Fibroblast of villous mesenchyme (primary cell): ENCODE measurements around the gene NBPF14. TPM values are rescaled to one million over a fixed set of nuclear protein-coding genes. Genes with fewer than 3 reads are reported as not detected.
A peak's percentile ranks its signal among the peaks of the same experiment; 100 is the strongest.
"Not testable (repeated sequence)": the region's sequence is repeated elsewhere in the genome, so short reads cannot be mapped to it uniquely, and the experiment has no call there.

Source experiments
- DNase-seq: peaks from one replicate; pipeline ENCODE4 v3.0.0-alpha.2; 2010; ENCODE audit warnings: low read depth
- H3K4me3 ChIP-seq: 2 replicates; pipeline ENCODE4 v1.5.1; 2011; ENCODE audit warnings: low read depth, mild to moderate bottlenecking, low read length
- total RNA-seq: library from RNA; depleted of rRNA; stranded (reverse); fragments of >200 nt; gene quantifications from 2 replicates; pipeline ENCODE4 v1.2.3, GENCODE V29; 2012

Gene NBPF14, protein sequence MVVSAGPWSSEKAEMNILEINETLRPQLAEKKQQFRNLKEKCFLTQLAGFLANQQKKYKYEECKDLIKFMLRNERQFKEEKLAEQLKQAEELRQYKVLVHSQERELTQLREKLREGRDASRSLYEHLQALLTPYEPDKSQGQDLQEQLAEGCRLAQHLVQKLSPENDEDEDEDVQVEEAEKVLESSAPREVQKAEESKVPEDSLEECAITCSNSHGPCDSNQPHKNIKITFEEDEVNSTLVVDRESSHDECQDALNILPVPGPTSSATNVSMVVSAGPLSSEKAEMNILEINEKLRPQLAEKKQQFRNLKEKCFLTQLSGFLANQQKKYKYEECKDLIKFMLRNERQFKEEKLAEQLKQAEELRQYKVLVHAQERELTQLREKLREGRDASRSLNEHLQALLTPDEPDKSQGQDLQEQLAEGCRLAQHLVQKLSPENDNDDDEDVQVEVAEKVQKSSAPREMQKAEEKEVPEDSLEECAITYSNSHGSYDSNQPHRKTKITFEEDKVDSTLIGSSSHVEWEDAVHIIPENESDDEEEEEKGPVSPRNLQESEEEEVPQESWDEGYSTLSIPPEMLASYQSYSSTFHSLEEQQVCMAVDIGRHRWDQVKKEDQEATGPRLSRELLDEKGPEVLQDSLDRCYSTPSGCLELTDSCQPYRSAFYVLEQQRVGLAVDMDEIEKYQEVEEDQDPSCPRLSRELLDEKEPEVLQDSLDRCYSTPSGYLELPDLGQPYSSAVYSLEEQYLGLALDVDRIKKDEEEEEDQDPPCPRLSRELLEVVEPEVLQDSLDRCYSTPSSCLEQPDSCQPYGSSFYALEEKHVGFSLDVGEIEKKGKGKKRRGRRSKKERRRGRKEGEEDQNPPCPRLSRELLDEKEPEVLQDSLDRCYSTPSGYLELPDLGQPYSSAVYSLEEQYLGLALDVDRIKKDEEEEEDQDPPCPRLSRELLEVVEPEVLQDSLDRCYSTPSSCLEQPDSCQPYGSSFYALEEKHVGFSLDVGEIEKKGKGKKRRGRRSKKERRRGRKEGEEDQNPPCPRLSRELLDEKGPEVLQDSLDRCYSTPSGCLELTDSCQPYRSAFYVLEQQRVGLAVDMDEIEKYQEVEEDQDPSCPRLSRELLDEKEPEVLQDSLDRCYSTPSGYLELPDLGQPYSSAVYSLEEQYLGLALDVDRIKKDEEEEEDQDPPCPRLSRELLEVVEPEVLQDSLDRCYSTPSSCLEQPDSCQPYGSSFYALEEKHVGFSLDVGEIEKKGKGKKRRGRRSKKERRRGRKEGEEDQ (N-terminal part only)
- 15.5 and 22.9 TPM in 2 replicates for total RNA-seq

DNA sequence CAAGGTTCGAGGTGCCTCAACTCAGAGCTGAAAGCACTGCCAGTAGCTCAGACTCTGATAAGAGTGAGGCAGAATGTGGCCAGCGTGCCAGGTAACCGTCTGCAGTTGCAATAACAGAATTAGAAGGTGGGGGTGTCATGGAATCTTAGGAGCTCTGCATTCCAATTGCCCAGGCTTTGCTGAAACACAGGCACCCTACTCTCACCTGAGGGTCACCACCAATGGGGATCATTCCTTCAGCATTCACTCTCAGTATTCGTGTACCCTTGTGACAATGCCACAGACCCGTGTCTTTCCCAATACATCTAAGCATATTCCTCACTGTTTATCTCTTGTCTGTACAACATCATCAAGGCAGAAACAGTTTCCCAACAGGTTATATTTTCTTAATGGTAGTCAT lies at the start of gene NBPF14:
Gene NBPF14, minus strand, starts transcription at position 101 of the 400 bp plus-strand sequence. CDS start 294 bp downstream, outside the sequence.
- H3K4me3 ChIP-seq, DNase-seq: not testable (repeated sequence)

DNA sequence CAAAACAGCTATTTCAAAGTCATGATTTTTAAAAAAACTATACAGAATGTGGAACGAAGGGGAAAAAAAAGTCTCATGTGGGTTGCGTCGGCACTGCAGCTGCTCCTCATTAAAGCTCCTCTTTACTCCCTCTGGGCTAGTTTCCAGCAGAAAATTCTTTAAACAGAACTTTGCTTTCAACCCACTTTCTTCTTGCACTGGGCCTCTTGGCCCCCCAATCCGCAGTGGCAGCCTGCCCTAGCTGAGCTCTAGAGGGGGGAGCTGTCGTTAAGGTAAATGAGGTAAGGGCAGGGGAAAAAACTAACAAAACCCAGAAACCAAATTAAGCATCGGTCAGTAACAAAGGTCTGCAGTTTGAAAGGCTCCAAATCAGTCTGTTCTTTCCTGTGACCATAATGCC lies 29.6 kb upstream of the NBPF14 start:
- not testable (repeated sequence) for H3K4me3 ChIP-seq, DNase-seq

DNA sequence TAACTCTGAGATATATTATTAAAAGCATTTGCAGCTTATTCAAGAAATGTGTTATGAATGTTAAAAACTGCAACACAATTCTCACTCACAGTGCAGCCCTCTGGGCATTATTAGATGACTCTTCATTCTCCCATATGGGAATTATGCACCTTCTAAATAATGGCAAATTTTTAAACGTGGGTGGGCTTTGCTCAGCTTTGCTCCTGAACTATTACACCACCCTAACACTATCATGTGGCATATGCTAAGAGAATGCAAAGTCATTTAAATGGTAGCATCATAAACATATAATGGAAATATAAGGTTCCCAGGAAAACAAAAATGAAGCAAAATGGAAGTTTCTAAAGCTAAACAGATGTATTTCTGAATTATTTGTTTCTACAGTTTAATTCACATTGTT lies 22.4 kb upstream of the NBPF14 start:
- H3K4me3 ChIP-seq = not testable (repeated sequence)

DNA sequence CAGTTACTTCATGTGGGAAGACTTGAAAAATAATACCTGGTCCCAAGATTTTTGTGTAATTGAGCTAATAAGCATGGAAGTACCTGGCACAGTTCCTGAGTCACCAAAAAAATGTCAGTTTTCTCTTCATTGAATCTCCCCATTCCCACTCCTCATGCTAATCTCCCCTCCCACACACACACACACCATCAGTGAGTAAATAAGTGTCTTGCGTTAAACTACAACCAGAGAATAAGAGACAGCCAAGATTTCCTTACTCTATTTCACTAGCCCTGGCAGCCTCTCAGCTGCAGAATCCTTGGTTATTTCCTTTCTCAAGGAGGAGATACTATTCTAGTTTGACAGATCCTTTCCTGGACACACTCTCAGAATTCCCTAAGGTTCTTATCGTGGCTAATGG lies 9.5 kb upstream of the NBPF14 start:
- not testable (repeated sequence) for DNase-seq, H3K4me3 ChIP-seq

More for the DNA sequence above, 22.4 kb upstream of the NBPF14 start:
- DNase-seq = not testable (repeated sequence)

DNA sequence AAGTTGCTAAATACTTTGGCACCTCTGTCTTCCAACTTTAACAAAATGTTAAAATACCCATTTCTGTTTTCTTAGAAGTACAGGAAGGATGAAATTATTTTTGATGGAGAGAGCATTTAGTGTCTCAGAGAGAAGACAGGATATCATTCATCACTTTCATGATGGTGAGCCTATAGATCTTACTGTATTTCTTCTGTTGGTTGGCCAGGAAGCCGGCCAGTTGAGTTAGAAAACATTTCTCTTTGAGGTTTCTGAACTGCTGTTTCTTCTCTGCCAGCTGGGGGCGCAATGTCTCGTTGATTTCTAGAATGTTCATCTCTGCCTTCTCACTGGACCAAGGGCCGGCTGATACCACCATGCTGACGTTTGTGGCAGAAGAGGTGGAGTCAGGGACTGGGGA lies 451 bp downstream of the NBPF14 start:
- not testable (repeated sequence) for H3K4me3 ChIP-seq, DNase-seq

DNA sequence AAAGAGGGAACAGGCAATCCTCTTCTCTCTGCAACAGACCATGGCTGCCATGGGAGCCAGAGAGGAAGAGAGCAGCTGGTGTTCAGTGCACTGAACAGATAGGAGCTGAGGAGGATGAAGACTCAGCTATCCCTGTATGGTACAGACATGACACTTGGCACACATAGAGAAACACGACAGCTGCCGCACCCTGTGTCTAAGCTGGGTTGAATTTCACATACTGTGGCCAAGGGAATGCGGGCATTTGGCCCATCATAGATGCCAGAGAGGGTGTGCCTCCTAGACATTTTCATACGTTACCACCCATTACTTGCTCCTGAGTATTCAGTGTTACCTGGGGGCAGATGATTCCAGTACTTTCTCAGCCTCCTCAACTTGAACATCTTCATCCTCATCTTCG lies 4.7 kb downstream of the NBPF14 start:
- not testable (repeated sequence) for H3K4me3 ChIP-seq, DNase-seq

DNA sequence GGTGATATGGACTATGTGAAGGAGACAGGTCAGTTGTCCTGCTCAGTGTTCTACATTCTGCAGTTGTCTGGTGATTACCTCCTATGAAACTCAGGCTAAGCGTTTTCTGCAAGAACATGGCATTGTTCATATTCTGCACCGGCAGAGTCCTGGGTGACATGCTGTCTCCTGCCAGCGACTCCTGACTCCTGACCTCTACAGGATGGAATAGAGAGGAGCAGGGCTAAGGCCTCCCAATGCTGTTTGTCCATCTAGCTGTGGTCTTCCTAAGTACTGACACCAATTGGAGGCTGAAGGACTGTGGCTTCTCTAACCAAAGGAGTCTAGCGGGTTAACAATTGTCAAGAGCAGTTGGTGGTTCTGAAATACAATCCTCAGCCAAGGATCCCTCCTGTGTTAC lies 63.7 kb downstream of the NBPF14 start:
- not testable (repeated sequence) for DNase-seq, H3K4me3 ChIP-seq

DNA sequence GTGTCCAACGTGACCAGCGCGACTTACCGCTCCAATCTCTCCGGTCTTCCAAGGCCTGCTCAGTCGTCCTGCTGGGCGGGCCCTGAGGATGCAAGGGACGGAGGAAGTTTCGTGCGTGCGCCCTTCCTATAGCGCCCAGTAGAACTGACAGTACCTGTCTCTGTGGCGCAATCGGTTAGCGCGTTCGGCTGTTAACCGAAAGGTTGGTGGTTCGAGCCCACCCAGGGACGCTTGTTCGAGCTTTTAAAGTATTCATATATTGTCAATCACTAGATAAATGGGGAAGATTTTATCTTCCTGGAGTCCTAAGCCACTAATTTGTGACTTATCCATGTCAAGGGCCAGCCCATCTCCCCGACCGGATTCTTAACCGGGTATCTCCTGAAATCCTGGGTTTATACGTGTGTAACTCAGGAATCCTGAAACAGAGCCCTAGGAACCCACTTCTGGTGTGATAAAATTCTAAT lies 66.7 kb downstream of the NBPF14 start:
- peak; percentile 41 for DNase-seq

DNA sequence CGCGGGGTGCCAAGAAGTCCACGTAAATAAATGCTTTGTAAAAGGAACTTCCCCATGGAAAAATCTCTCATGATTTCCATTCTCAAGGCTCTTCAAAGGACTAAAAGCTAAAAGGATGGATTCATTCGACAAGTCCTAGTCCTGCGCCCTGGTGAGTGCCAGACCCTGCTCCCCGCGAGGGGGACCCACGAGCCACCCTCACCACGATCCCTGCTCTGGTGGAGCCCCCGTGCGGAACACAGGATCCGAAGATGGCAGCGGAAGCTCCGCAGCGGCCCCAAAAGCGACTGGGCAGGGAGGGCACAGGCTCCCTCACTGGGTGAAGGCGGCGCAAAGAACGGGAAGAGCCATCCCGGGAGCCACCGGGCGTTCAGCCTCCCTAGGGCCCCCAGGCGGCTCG lies 67.2 kb downstream of the NBPF14 start:
- H3K4me3 ChIP-seq, DNase-seq: not testable (repeated sequence)

More for the DNA sequence above, 66.7 kb downstream of the NBPF14 start:
- peak overlapping the region; percentile 25 for H3K4me3 ChIP-seq

DNA sequence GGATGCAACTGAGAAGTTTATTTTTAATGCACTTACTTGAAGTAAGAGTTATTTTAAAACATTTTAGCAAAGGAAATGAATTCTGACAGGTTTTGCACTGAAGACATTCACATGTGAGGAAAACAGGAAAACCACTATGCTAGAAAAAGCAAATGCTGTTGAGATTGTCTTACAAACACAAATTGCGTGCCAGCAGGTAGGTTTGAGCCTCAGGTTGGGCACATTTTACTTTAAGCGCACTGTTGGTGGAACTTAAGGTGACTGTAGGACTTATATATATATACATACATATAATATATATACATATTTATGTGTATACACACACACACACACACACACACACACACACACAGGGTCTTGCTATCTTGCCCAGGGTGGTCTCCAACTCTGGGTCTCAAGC lies 69.2 kb downstream of the NBPF14 start:
- not testable (repeated sequence) for DNase-seq, H3K4me3 ChIP-seq

DNA sequence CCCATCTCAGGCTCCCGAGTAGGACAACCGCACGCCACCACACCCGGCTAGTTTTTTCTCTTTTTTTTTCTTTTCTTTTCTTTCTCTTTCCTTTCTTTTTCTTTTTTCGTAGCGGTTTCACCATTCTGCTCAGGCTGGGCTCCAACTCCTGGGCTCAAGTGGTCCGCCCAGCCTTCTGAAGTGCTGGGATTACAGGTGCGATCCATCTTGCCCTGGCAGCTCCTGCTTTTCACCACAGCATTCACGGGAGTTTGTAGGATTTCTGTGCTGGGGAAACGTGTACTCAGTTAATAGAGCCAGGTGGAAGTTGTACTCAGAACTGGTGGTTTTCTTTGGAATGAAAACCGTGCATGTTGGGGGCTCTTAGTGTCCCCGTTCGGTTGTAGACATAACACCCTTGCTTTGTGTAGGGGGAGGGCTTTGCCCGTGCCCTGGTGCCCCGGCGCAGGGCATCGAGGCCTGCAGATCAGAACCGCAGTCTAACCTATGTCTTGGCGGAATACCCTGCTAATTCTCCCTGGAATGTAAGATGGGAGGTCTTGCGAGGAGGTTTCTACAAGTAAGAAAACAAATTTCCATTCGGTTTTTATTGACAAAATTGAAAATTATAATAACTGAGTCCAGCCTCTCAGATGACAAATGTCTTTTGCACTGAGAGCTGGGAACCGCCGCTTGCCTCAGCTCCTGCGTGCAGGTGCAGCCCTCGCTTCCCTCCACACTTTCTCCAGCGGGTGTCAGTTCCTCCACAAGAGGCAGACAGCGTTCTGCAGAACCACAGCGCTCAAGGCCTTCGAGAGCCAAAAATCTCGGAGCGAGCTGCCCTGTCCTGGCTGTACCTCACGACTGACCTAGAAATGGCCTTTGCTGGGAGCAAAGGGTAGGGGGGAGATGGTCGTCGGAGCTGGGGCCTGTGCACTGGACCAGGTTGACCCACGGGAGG lies 72.3 kb downstream of the NBPF14 start:
- peak overlapping the region; percentile 50 for H3K4me3 ChIP-seq
- DNase-seq = not testable (repeated sequence)

DNA sequence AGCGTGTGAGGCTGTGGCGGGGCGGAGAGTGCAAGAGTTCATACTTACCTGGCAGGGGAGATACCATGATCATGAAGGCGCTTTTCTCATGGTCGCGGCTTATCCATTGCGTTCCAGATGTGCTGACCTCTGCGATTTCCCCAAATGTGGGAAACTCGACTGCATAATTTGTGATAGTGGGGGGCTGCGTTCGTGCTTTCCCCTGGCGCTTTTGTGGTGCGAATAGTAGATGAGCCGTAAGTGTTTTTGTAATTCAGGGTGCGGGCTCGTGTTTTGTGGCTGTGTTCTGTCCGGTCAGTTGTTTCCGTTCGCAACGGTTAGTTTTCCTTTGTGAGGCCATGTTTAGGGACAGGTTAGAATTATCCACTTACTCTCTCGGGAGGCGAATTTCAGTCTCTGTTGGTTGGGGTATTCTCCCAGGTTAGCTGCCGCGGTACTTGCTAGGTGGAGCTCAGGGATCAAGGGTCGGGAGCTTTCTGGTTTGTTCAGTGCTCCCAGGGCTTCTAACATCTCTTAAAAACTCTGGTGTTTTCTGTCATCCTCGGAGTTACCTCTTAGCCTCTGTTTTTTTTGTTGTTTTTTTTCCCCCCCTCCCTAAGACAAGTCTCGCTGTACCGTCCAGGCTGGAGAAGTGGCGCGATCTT lies 73.1 kb downstream of the NBPF14 start:
- H3K4me3 ChIP-seq = peak overlapping the region; percentile 50
- peak; percentile 99 for DNase-seq

DNA sequence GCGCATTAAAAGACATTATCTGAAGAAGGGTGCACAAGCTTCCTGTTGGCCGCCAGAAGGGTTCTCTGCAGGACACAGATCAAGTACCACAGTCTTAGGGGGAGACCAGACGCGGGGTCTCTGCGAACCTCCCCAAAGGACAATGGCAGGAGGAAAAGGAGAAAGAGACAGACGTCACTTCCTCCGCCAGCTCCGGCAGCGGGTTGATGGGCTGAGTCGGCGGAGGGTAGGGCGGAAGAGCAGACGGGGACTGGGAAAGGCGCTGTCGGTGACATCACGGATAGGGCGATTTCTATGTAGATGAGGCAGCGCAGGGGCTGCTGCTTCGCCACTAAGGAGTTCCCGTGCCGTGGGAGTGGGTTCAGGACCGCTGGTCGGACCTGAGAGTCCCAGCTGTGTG lies 73.7 kb downstream of the NBPF14 start:
- peak; percentile 90 for DNase-seq
- peak overlapping the region; percentile 50 for H3K4me3 ChIP-seq

DNA sequence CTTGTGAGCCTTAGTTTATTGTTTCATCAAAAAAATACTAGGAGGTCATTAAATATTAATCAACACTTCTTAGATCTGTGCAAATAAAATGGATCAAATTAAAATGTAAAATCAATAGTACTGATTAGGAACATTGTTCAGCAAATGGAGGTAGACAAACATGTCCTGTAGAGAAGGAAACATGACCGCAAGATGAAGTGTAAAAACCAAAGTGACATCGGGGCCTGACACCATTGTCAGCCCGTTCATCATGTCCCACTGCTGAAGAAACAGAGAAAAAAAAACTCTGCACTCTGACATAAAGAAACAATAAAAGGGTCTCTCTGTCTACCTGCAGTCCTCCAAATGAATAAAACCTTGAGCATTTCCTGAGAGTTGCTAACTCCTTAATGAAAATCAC lies 81.5 kb downstream of the NBPF14 start:
- not testable (repeated sequence) for H3K4me3 ChIP-seq, DNase-seq

DNA sequence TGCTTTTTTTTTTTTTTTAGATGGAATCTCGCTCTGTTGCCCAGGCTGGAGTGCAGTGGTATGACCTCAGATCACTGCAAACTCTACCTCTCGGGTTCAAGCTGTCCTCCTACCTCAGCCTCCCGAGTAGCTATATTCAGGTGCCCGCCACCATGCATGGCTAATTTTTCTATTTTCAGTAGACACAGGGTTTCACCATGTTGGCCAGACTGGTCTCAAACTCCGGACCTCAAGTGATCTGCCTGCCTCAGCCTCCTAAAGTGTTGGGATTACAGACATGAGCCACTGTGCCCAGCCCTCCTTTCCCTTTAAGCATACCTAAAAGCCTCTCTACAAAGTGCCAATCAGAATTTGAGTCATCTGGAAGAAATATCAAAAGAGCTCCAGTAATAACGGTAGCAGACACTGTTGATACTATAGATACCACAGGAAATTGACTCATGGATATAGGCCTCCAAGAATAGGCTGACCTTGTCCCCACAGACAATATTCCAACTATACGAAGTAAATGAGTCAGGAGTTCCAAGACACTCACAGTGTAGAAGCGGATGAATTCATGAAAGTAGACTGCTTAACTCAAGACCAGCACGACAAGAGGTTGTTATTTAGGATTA lies 83.1 kb downstream of the NBPF14 start:
- DNase-seq = peak; percentile 20
- H3K4me3 ChIP-seq = not testable (repeated sequence)

DNA sequence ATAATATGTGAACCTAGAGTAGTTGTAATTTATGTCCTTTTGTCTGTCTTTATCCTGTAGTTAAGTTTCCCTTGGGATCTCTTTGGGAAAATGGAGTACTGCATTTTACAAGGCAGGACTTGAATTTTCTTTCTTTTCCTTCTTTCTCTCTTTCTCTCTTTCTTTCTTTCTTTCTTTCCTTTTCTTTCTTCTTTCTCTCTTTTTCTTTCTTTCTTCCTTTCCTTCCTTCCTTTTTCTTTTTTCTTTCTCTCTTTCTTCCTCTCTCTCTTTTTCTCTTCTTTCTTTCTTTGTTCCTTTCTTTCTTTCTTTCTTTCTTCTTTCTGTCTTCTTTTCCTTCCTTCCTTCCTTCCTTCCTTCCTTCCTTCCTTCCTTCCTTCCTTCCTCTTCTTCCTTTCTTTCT lies 101.9 kb downstream of the NBPF14 start:
- H3K4me3 ChIP-seq, DNase-seq: not testable (repeated sequence)

DNA sequence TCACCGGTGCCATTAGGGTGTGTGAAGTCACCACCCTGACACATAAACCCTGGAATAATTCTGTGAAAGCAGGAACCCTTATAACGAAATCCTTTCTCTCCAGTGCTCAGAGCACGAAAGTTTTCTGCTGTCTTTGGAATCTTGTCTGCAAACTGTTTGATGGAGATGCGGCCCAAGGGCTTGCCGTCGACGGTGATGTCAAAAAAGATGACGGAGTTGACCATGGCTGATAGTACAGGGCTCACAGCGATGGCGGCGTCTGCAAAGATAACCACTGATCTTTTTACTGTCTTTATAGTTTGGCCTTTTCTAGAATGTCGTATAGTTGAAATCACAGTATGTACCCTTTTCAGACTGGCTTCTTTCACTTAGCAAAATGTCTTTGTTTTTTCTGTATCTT lies 112.8 kb downstream of the NBPF14 start, which contains the start of gene PPIAL4G:
Gene PPIAL4G, minus strand, starts transcription at position 274 of the 400 bp plus-strand sequence. Its CDS starts 50 bp downstream, at position 224.
- DNase-seq, H3K4me3 ChIP-seq: not testable (repeated sequence)
